Thyroid gland (tissue), 4 donors: Measurements from ENCODE around the gene LINGO4. TPM values are rescaled to one million over a fixed set of nuclear protein-coding genes. Genes with fewer than 3 reads are reported as not detected.

Source experiments
- DNase-seq, 2 donors: peaks; one replicate each; pipeline ENCODE4 v3.0.0-alpha.2; 2019
- H3K27ac ChIP-seq, 3 donors: fragments of 200-600 bp; sonication (generic); 1 replicate in 2 of 3; 2 replicates in 1 of 3; pipeline ENCODE4 v1.5.1; 2016 to 2019; ENCODE audit warnings: mild to moderate bottlenecking in 1 of 3, moderate library complexity in 1 of 3
- H3K27me3 ChIP-seq: fragments of 200-600 bp; sonication (generic); one replicate; pipeline ENCODE4 v1.5.1; 2019
- H3K36me3 ChIP-seq, 2 donors: fragments of 200-600 bp; sonication (generic); one replicate each; pipeline ENCODE4 v1.5.1; 2016 to 2019
- H3K4me1 ChIP-seq, 2 donors: fragments of 200-600 bp; sonication (generic); one replicate each; pipeline ENCODE4 v1.5.1; 2017 to 2019
- H3K4me3 ChIP-seq, 3 donors: fragments of 200-600 bp; sonication (generic); replicated peaks in 1 of 3; 1 replicate in 2 of 3; 2 replicates in 1 of 3; pipeline ENCODE4 v1.5.1; 2016; ENCODE audit warnings: mild to moderate bottlenecking in 1 of 3
- H3K9me3 ChIP-seq: fragments of 200-600 bp; sonication (generic); one replicate; pipeline ENCODE4 v1.5.1; 2017
- CTCF ChIP-seq, 6 experiments: fragments of 200-600 bp in 3 of 6; fragments of 450-650 bp in 3 of 6; sonication (generic) in 3 of 6; IDR thresholded peaks; one replicate each; pipeline ENCODE4 v1.5.1; 2016 to 2019; ENCODE audit warnings: antibody characterized with exemption in 6 of 6, mild to moderate bottlenecking in 2 of 6, inconsistent platforms in 1 of 6, moderate library complexity in 1 of 6
- POLR2A ChIP-seq, 2 donors: fragments of 450-650 bp; IDR thresholded peaks; one replicate each; pipeline ENCODE4 v1.6.1; 2017; ENCODE audit warnings: antibody characterized with exemption in 2 of 2, mild to moderate bottlenecking in 2 of 2, moderate library complexity in 1 of 2
- WGBS, 2 donors: methylation state at CpG; one replicate each; pipeline ENCODE4 v1.1.5; 2017; 5-methylcytosine and 5-hydroxymethylcytosine counted together
- intact Hi-C: fragments of 100-400 bp; cut with DNase I; formaldehyde crosslinking; loops from one replicate; pipeline ENCODE4 v1.15.1; 2023
- total RNA-seq, 4 donors: library from RNA; depleted of rRNA; stranded (reverse); fragments of >200 nt; gene quantifications; one replicate each; pipeline ENCODE4 v1.2.3, GENCODE V29; 2016

Gene LINGO4
- total RNA-seq, 4 donors from 2014 or later = 0.13 to 0.63 (median 0.24) TPM

GRCh38 chr1:151851886-151852285 is 46.7 kb upstream of the LINGO4 start:
- DNase-seq = no peak
- H3K27ac ChIP-seq = no peak overlapping the region
- H3K4me1 ChIP-seq = no peaks in the 10 kb centered on the region
- H3K36me3 ChIP-seq = no peaks in the 10 kb centered on the region
- 60 to 64% methylated on average over 8 of the region's 8 CpGs for WGBS, 2 donors
- no peak overlapping the region for H3K4me3 ChIP-seq
- no peak for TF ChIP-seq POLR2A (IDR thresholded peaks at IDR 0.05)
- no peak for TF ChIP-seq CTCF (IDR thresholded peaks at IDR 0.05)
- intact Hi-C loops = no loop called here
- no peaks in the 10 kb centered on the region for H3K27me3 ChIP-seq
- no peaks in the 10 kb centered on the region for H3K9me3 ChIP-seq

- Histone ChIP-seq H3K4me3 (no peak overlapping the region), H3K9me3 (no peaks in the 10 kb centered on the region), H3K4me1 (no peaks in the 10 kb centered on the region), H3K27ac (no peak overlapping the region), H3K27me3 (no peaks in the 10 kb centered on the region), H3K36me3 (no peaks in the 10 kb centered on the region)
- no peak for DNase-seq
- intact Hi-C loops = no loop called here
- TF ChIP-seq POLR2A (IDR thresholded peaks at IDR 0.05) (no peak), CTCF (IDR thresholded peaks at IDR 0.05) (no peak)
These were observed 44.7 kb upstream of the LINGO4 start for GRCh38 chr1:151849871-151850270.

- no peaks in the 10 kb centered on the region for H3K9me3 ChIP-seq
- WGBS, 2 donors = 59 to 70% methylated on average over 3 of the region's 3 CpGs
- no peaks in the 10 kb centered on the region for H3K27me3 ChIP-seq
- no peaks in the 10 kb centered on the region for H3K4me1 ChIP-seq
- TF ChIP-seq CTCF (IDR thresholded peaks at IDR 0.05) = no peak
- no peak for DNase-seq
- intact Hi-C loops = no loop called here
- H3K36me3 ChIP-seq = no peaks in the 10 kb centered on the region
- no peak overlapping the region for H3K27ac ChIP-seq
- no peak overlapping the region for H3K4me3 ChIP-seq
These were observed 43.9 kb upstream of the LINGO4 start for GRCh38 chr1:151849126-151849525.

GRCh38 chr1:151847867-151848596 is 42.8 kb upstream of the LINGO4 start:
- intact Hi-C loops = no loop called here
- TF ChIP-seq CTCF (IDR thresholded peaks at IDR 0.05) (no peak), POLR2A (IDR thresholded peaks at IDR 0.05) (no peak)
- DNase-seq = no peak
- Histone ChIP-seq H3K36me3 (no peaks in the 10 kb centered on the region), H3K4me3 (no peak overlapping the region), H3K27ac (no peak overlapping the region), H3K9me3 (no peaks in the 10 kb centered on the region), H3K27me3 (no peaks in the 10 kb centered on the region), H3K4me1 (no peaks in the 10 kb centered on the region)
- WGBS, 2 donors = 64 to 73% methylated on average over 11 of the region's 11 CpGs

- no peak overlapping the region for H3K4me3 ChIP-seq
- no peak for TF ChIP-seq POLR2A (IDR thresholded peaks at IDR 0.05)
- no peak for TF ChIP-seq CTCF (IDR thresholded peaks at IDR 0.05)
- intact Hi-C loops = no loop called here
- H3K36me3 ChIP-seq = no peaks in the 10 kb centered on the region
- no peaks in the 10 kb centered on the region for H3K27me3 ChIP-seq
- H3K4me1 ChIP-seq = no peaks in the 10 kb centered on the region
- H3K9me3 ChIP-seq = no peaks in the 10 kb centered on the region
- DNase-seq = no peak
- no peak overlapping the region for H3K27ac ChIP-seq
- WGBS, 2 donors = 84 to 90% methylated on average over 8 of the region's 8 CpGs
These were observed 41.5 kb upstream of the LINGO4 start for GRCh38 chr1:151846686-151847237.
